OCI-LY1 (cell line): ENCODE results near the gene RUVBL2.

ENCODE experiments used
- H2AFZ ChIP-seq: fragments of 200-600 bp; sonication (generic), shearing (Covaris generic); 2 replicates; pipeline ENCODE4 v1.6.0; 2014; ENCODE audit warnings: antibody characterized with exemption, mild to moderate bottlenecking, low read length
- H3F3A ChIP-seq: fragments of 200-600 bp; sonication (generic), shearing (Covaris generic); 2 replicates; pipeline ENCODE4 v1.6.0; 2014; ENCODE audit warnings: mild to moderate bottlenecking, antibody characterized with exemption, low read length, moderate library complexity; ENCODE audit not compliant: insufficient read depth
- H3K27ac ChIP-seq: fragments of 200-600 bp; sonication (generic); 2 replicates; pipeline ENCODE4 v1.5.1; 2014; ENCODE audit warnings: low read length, mixed run types, mild to moderate bottlenecking, low read depth; ENCODE audit not compliant: poor library complexity, severe bottlenecking
- H3K27me3 ChIP-seq: fragments of 200-600 bp; sonication (generic); 2 replicates; pipeline ENCODE4 v1.6.0; 2014; ENCODE audit warnings: antibody characterized with exemption, mild to moderate bottlenecking, low read length, moderate library complexity; ENCODE audit not compliant: insufficient read depth
- H3K36me3 ChIP-seq: fragments of 200-600 bp; sonication (generic); 2 replicates; pipeline ENCODE4 v1.6.1; 2014; ENCODE audit warnings: mild to moderate bottlenecking, antibody characterized with exemption, low read length, moderate library complexity, mixed read lengths; ENCODE audit not compliant: insufficient read depth
- H3K4me1 ChIP-seq: fragments of 200-600 bp; sonication (generic); 2 replicates; pipeline ENCODE4 v1.5.1; 2014; ENCODE audit warnings: mild to moderate bottlenecking, low read length, moderate library complexity; ENCODE audit not compliant: insufficient read depth, severe bottlenecking
- H3K4me2 ChIP-seq: fragments of 200-600 bp; sonication (generic), shearing (Covaris generic); 2 replicates; pipeline ENCODE4 v1.6.1; 2014; ENCODE audit warnings: low read length
- H3K4me3 ChIP-seq: fragments of 200-600 bp; sonication (generic); 2 replicates; pipeline ENCODE4 v1.5.1; 2014; ENCODE audit warnings: low read length, low read depth, mild to moderate bottlenecking, mixed read lengths; ENCODE audit not compliant: poor library complexity, severe bottlenecking
- H3K79me2 ChIP-seq: fragments of 200-600 bp; shearing (Covaris generic); 2 replicates; pipeline ENCODE4 v1.6.1; 2016; ENCODE audit warnings: mixed run types, low read length, mixed read lengths; ENCODE audit not compliant: insufficient read depth
- H3K9ac ChIP-seq: fragments of 200-600 bp; sonication (generic), shearing (Covaris generic); 2 replicates; pipeline ENCODE4 v1.6.1; 2014; ENCODE audit warnings: mild to moderate bottlenecking, low read length, mixed read lengths
- H3K9me2 ChIP-seq: fragments of 200-600 bp; sonication (generic), shearing (Covaris generic); 2 replicates; pipeline ENCODE4 v1.6.1; 2014; ENCODE audit warnings: low read depth, mild to moderate bottlenecking, low read length, mixed read lengths
- H3K9me3 ChIP-seq: fragments of 200-600 bp; shearing (Covaris generic); 2 replicates; pipeline ENCODE4 v1.6.1; 2014; ENCODE audit warnings: low read length, mixed read lengths
- H4K20me1 ChIP-seq: fragments of 200-600 bp; sonication (generic), shearing (Covaris generic); 2 replicates; pipeline ENCODE4 v1.6.0; 2016; ENCODE audit warnings: mild to moderate bottlenecking, low read length; ENCODE audit not compliant: insufficient read depth
- CTCF ChIP-seq: fragments of 200-600 bp; sonication (generic), shearing (Covaris generic); IDR thresholded peaks from 2 replicates; pipeline ENCODE4 v1.5.1; 2017; ENCODE audit warnings: mild to moderate bottlenecking, antibody characterized with exemption, low read length, moderate library complexity, mixed read lengths
- EZH2 ChIP-seq: fragments of 200-600 bp; sonication (generic), shearing (Covaris generic); IDR thresholded peaks from 2 replicates; pipeline ENCODE4 v1.8.0; 2017; ENCODE audit warnings: borderline replicate concordance, mixed run types, mild to moderate bottlenecking, antibody characterized with exemption, low read length, moderate library complexity, mixed read lengths

RUVBL2 gene

GRCh38 chr19:48991011-48991609, 2.6 kb upstream of the RUVBL2 start:
- no peak overlapping the region for H2AFZ ChIP-seq
- TF ChIP-seq CTCF (no peak), EZH2 (no peak)
- H3K9me2 ChIP-seq = no peaks in the 10 kb centered on the region
- H3K4me2 ChIP-seq = no peak overlapping the region; the same call in 1 of the 2 replicates
- no peak overlapping the region for H3K27ac ChIP-seq
- H3K36me3 ChIP-seq = peaks cover 17% of the 10 kb centered on the region; the same call in 1 of the 2 replicates
- H3K9me3 ChIP-seq = no peaks in the 10 kb centered on the region
- no peak overlapping the region for H3K4me3 ChIP-seq
- peaks cover 37% of the 10 kb centered on the region for H3K4me1 ChIP-seq
- no peaks in the 10 kb centered on the region for H3F3A ChIP-seq
- H3K79me2 ChIP-seq = peaks cover 26% of the 10 kb centered on the region
- H3K27me3 ChIP-seq = no peaks in the 10 kb centered on the region
- H4K20me1 ChIP-seq = no peaks in the 10 kb centered on the region
- peak overlapping the region; percentile 93; the same call in 1 of the 2 replicates for H3K9ac ChIP-seq

- no peaks in the 10 kb centered on the region for H3K9me3 ChIP-seq
- H4K20me1 ChIP-seq = no peaks in the 10 kb centered on the region
- H2AFZ ChIP-seq = no peak overlapping the region
- peak overlapping the region; percentile 93 for H3K9ac ChIP-seq
- no peaks in the 10 kb centered on the region for H3F3A ChIP-seq
- H3K27ac ChIP-seq = no peak overlapping the region
- peaks cover 27% of the 10 kb centered on the region for H3K79me2 ChIP-seq
- H3K27me3 ChIP-seq = no peaks in the 10 kb centered on the region
- H3K9me2 ChIP-seq = no peaks in the 10 kb centered on the region
- H3K36me3 ChIP-seq = peaks cover 14% of the 10 kb centered on the region; the same call in 1 of the 2 replicates
- peak overlapping the region; percentile 88 for H3K4me2 ChIP-seq
- H3K4me3 ChIP-seq = peak overlapping the region; percentile 99
- H3K4me1 ChIP-seq = peaks cover 34% of the 10 kb centered on the region
- TF ChIP-seq EZH2 = no peak
- TF ChIP-seq CTCF = no peak
Observed at GRCh38 chr19:48991873-48992580, 1.7 kb upstream of the RUVBL2 start.

GRCh38 chr19:48992581-48993174, 1.0 kb upstream of the RUVBL2 start:
- TF ChIP-seq CTCF (no peak), EZH2 (no peak)
- Histone ChIP-seq H3K9ac (peak overlapping the region; percentile 93), H3K4me1 (peaks cover 27% of the 10 kb centered on the region), H3K27ac (peak overlapping the region; percentile 37), H3K9me3 (no peaks in the 10 kb centered on the region), H2AFZ (no peak overlapping the region), H3K9me2 (no peaks in the 10 kb centered on the region), H3K36me3 (peaks cover 11% of the 10 kb centered on the region; the same call in 1 of the 2 replicates), H3K27me3 (no peaks in the 10 kb centered on the region), H3K4me3 (peak overlapping the region; percentile 99), H3F3A (no peaks in the 10 kb centered on the region), H3K4me2 (peak overlapping the region; percentile 88), H3K79me2 (peaks cover 27% of the 10 kb centered on the region), H4K20me1 (no peaks in the 10 kb centered on the region)
